Panc1 (cell line): ENCODE data around the gene LAMB4. TPM values are rescaled to one million over a fixed set of nuclear protein-coding genes. Genes with fewer than 3 reads are reported as not detected.

ENCODE experiments used
- ATAC-seq: fragments of 200-7000 bp; cut with Tn5 transposase; 2 replicates; pipeline ENCODE4 v1.9.1; 2020; ENCODE audit warnings: mild to moderate bottlenecking, moderate library complexity
- BruUV-seq: library from RNA; stranded (reverse); fragments of 400-500 nt; replicated peaks from 2 replicates; lab custom pipeline; 2021; lab: Mats Ljungman, UMichigan
- CTCF ChIA-PET: fragments of 300-600 bp; sonication (Branson Sonifier 250); formaldehyde crosslinking; loops from one replicate; lab custom pipeline; 2022; ENCODE audit warnings: antibody characterized with exemption; lab: Charles Lee
- POLR2A ChIA-PET: fragments of 300-600 bp; sonication (Branson Sonifier 250); formaldehyde crosslinking; loops from one replicate; lab custom pipeline; 2022; ENCODE audit warnings: antibody characterized with exemption; lab: Charles Lee
- DNase-seq: peaks from one replicate; pipeline ENCODE4 v3.0.0-alpha.2; 2010; ENCODE audit warnings: low read depth, low spot score
- H3K27ac ChIP-seq: 2 replicates; pipeline ENCODE4 v1.5.1; 2011; ENCODE audit warnings: mild to moderate bottlenecking, low read length, inconsistent platforms
- H3K27me3 ChIP-seq: fragments of 200-500 bp; sonication (Bioruptor generic); 2 replicates; pipeline ENCODE4 v1.6.0; 2014; ENCODE audit warnings: low read length, inconsistent platforms; ENCODE audit not compliant: control insufficient read depth, insufficient read depth
- H3K36me3 ChIP-seq: fragments of 200-500 bp; sonication (Bioruptor generic); 2 replicates; pipeline ENCODE4 v1.5.1; 2014; ENCODE audit warnings: inconsistent platforms, mild to moderate bottlenecking, low read length, moderate library complexity; ENCODE audit not compliant: control insufficient read depth, insufficient read depth
- H3K4me1 ChIP-seq: 2 replicates; pipeline ENCODE4 v1.5.1; 2011; ENCODE audit warnings: inconsistent platforms, mild to moderate bottlenecking, low read length, moderate library complexity; ENCODE audit not compliant: control insufficient read depth, insufficient read depth
- H3K4me3 ChIP-seq, 2 experiments: 2 replicates each; pipeline ENCODE4 v1.5.1; 2011 to 2012; ENCODE audit warnings: low read depth in 2 of 2, low read length in 2 of 2, mild to moderate bottlenecking in 2 of 2, inconsistent platforms in 1 of 2, moderate library complexity in 1 of 2
- H3K9me3 ChIP-seq: fragments of 200-500 bp; sonication (Bioruptor generic); 2 replicates; pipeline ENCODE4 v1.5.1; 2014; ENCODE audit warnings: low read depth, mild to moderate bottlenecking, inconsistent platforms, low read length, moderate library complexity; ENCODE audit not compliant: control insufficient read depth, insufficient read depth
- CTCF ChIP-seq: fragments of 450-650 bp; IDR thresholded peaks from 2 replicates; pipeline ENCODE4 v1.5.1; 2017; ENCODE audit warnings: mild to moderate bottlenecking
- POLR2AphosphoS5 ChIP-seq: IDR thresholded peaks from 2 replicates; pipeline ENCODE4 v1.6.1; 2012; ENCODE audit warnings: mild to moderate bottlenecking, low read depth, low read length, moderate library complexity
- SIN3A ChIP-seq: IDR thresholded peaks from 2 replicates; pipeline ENCODE4 v1.6.1; 2012; ENCODE audit warnings: low read depth, mild to moderate bottlenecking, low read length, moderate library complexity, borderline replicate concordance; ENCODE audit not compliant: insufficient read depth
- TCF7L2 ChIP-seq: IDR thresholded peaks from 2 replicates; pipeline ENCODE4 v1.6.1; 2011; ENCODE audit warnings: mild to moderate bottlenecking, low read depth, low read length, inconsistent platforms
- in situ Hi-C: cut with HindIII; loops from 2 replicates; pipeline ENCODE4 v1.10.0; 2016; ENCODE audit warnings: low sequenced_read_pairs, low pct_unique_long_range_greater_than_20kb
- intact Hi-C: fragments of 100-400 bp; cut with micrococcal nuclease; formaldehyde crosslinking; loops from one replicate; pipeline ENCODE4 v1.10.0; 2022; ENCODE audit not compliant: unreplicated experiment
- total RNA-seq: library from RNA; stranded (reverse); gene quantifications from one replicate; pipeline ENCODE4 v1.2.1, GENCODE V29; 2021; ENCODE audit not compliant: unreplicated experiment
- TF ChIP-seq, protein P1 (sequence below), 2 experiments: IDR thresholded peaks; 2 replicates each; pipeline ENCODE4 v1.6.1; 2011 to 2012; ENCODE audit warnings: low read depth in 2 of 2, control low read depth in 1 of 2, low read length in 1 of 2, mild to moderate bottlenecking in 1 of 2, moderate library complexity in 1 of 2; ENCODE audit not compliant: insufficient read depth in 1 of 2

LAMB4 gene
- total RNA-seq, 1 experiment from 2014 or later, result not detected

- POLR2A ChIA-PET, result no interaction called here
Observed at GRCh38 chr7:108071551-108071950, 58.6 kb downstream of the LAMB4 start.

GRCh38 chr7:108069646-108070045, 60.5 kb downstream of the LAMB4 start:
- in situ Hi-C loops, result no loop called here

More at GRCh38 chr7:108071551-108071950, 58.6 kb downstream of the LAMB4 start:
- Histone ChIP-seq H3K36me3 (no peaks in the 10 kb centered on the region), H3K4me1 (no peaks in the 10 kb centered on the region), H3K27ac (no peak overlapping the region), H3K9me3 (no peaks in the 10 kb centered on the region), H3K27me3 (no peaks in the 10 kb centered on the region), H3K4me3 (no peak overlapping the region)
- intact Hi-C loops (no loop called here), in situ Hi-C loops (no loop called here)
- ATAC-seq, result no peak
- CTCF ChIA-PET, result no interaction called here
- no TSS peak for BruUV-seq
- no peak for DNase-seq
- TF ChIP-seq TCF7L2 (no peak), CTCF (no peak), SIN3A (no peak), POLR2AphosphoS5 (no peak)
- TF ChIP-seq, protein P1, sequence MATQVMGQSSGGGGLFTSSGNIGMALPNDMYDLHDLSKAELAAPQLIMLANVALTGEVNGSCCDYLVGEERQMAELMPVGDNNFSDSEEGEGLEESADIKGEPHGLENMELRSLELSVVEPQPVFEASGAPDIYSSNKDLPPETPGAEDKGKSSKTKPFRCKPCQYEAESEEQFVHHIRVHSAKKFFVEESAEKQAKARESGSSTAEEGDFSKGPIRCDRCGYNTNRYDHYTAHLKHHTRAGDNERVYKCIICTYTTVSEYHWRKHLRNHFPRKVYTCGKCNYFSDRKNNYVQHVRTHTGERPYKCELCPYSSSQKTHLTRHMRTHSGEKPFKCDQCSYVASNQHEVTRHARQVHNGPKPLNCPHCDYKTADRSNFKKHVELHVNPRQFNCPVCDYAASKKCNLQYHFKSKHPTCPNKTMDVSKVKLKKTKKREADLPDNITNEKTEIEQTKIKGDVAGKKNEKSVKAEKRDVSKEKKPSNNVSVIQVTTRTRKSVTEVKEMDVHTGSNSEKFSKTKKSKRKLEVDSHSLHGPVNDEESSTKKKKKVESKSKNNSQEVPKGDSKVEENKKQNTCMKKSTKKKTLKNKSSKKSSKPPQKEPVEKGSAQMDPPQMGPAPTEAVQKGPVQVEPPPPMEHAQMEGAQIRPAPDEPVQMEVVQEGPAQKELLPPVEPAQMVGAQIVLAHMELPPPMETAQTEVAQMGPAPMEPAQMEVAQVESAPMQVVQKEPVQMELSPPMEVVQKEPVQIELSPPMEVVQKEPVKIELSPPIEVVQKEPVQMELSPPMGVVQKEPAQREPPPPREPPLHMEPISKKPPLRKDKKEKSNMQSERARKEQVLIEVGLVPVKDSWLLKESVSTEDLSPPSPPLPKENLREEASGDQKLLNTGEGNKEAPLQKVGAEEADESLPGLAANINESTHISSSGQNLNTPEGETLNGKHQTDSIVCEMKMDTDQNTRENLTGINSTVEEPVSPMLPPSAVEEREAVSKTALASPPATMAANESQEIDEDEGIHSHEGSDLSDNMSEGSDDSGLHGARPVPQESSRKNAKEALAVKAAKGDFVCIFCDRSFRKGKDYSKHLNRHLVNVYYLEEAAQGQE (IDR thresholded peaks at IDR 0.05; ENCODE audit: insufficient read depth in 1 of 2, low read depth in 2 of 2, low read length in 1 of 2), result no peak

More at GRCh38 chr7:108069646-108070045, 60.5 kb downstream of the LAMB4 start:
- BruUV-seq, result no TSS peak
- TF ChIP-seq TCF7L2 (no peak), SIN3A (no peak), POLR2AphosphoS5 (no peak), CTCF (no peak)
- TF ChIP-seq, protein P1 (IDR thresholded peaks at IDR 0.05; ENCODE audit: insufficient read depth in 1 of 2, low read depth in 2 of 2, low read length in 1 of 2), result no peak
- CTCF ChIA-PET, result no interaction called here
- DNase-seq, result no peak
- POLR2A ChIA-PET, result no interaction called here
- no peaks in the 10 kb centered on the region for H3K9me3 ChIP-seq
- H3K4me3 ChIP-seq, result no peak overlapping the region
- H3K27me3 ChIP-seq, result no peaks in the 10 kb centered on the region
- H3K27ac ChIP-seq, result no peak overlapping the region
- ATAC-seq, result no peak
- no peaks in the 10 kb centered on the region for H3K36me3 ChIP-seq
- intact Hi-C loops, result no loop called here
- no peaks in the 10 kb centered on the region for H3K4me1 ChIP-seq
